Ascending aorta (tissue), 2 donors: ENCODE measurements around the gene CDS1. TPM values are rescaled to one million over a fixed set of nuclear protein-coding genes. Genes with fewer than 3 reads are reported as not detected.

Experiments
- DNase-seq, 2 donors: peaks; one replicate each; pipeline ENCODE4 v3.0.0-alpha.2; 2019; ENCODE audit warnings: low spot score in 2 of 2
- H3K27ac ChIP-seq, 2 donors: fragments of 200-600 bp; sonication (generic); one replicate each; pipeline ENCODE4 v1.5.1; 2016 to 2017; ENCODE audit warnings: mild to moderate bottlenecking in 1 of 2
- H3K27me3 ChIP-seq: fragments of 200-600 bp; sonication (generic); one replicate; pipeline ENCODE4 v1.5.1; 2017
- H3K36me3 ChIP-seq, 2 donors: fragments of 200-600 bp; sonication (generic); one replicate each; pipeline ENCODE4 v1.5.1; 2016
- H3K4me1 ChIP-seq, 2 donors: fragments of 200-600 bp; sonication (generic); one replicate each; pipeline ENCODE4 v1.5.1; 2016 to 2017; ENCODE audit warnings: mild to moderate bottlenecking in 1 of 2
- H3K4me3 ChIP-seq, 2 donors: fragments of 200-600 bp; sonication (generic); one replicate each; pipeline ENCODE4 v1.5.1; 2016 to 2017; ENCODE audit warnings: mild to moderate bottlenecking in 1 of 2
- H3K9me3 ChIP-seq, 2 donors: fragments of 200-600 bp; sonication (generic); one replicate each; pipeline ENCODE4 v1.5.1; 2016
- CTCF ChIP-seq, 3 experiments: fragments of 200-600 bp in 2 of 3; fragments of 450-650 bp in 1 of 3; sonication (generic) in 2 of 3; IDR thresholded peaks; one replicate each; pipeline ENCODE4 v1.5.1; 2016 to 2019; ENCODE audit warnings: antibody characterized with exemption in 3 of 3, mild to moderate bottlenecking in 1 of 3, moderate library complexity in 1 of 3
- intact Hi-C: fragments of 100-400 bp; cut with DNase I; formaldehyde crosslinking; loops from one replicate; pipeline ENCODE4 v1.15.1; 2023
- total RNA-seq: library from RNA; depleted of rRNA; stranded (reverse); fragments of >200 nt; gene quantifications from one replicate; pipeline ENCODE4 v1.1.0, GENCODE V29; 2016

CDS1 gene
- total RNA-seq, 1 donor from 2014 or later, result 0.11 TPM

DNA sequence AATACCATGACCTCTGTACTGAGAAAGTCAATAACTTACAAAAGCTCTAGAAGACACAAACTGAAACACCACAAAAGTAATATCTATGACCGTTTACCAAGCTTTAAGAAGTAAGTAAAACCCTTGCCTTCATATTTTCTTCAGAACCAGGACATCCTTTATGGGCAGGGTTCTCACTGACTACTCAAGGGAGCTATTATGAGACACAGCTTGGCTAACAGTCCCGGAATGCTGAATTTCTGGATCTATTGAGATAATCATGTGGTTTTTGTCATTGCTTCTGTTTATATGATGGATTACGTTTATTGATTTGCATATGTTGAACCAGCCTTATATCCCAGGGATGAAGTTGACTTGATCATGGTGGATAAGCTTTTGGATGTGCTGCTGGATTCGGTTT lies 19.9 kb upstream of the CDS1 start:
- Histone ChIP-seq H3K27me3 (no peaks in the 10 kb centered on the region), H3K27ac (no peak overlapping the region), H3K4me3 (no peak overlapping the region), H3K9me3 (no peaks in the 10 kb centered on the region), H3K36me3 (no peaks in the 10 kb centered on the region), H3K4me1 (no peaks in the 10 kb centered on the region)
- intact Hi-C loops, result no loop called here
- no peak for DNase-seq
- TF ChIP-seq CTCF (IDR thresholded peaks at IDR 0.05), result no peak

DNA sequence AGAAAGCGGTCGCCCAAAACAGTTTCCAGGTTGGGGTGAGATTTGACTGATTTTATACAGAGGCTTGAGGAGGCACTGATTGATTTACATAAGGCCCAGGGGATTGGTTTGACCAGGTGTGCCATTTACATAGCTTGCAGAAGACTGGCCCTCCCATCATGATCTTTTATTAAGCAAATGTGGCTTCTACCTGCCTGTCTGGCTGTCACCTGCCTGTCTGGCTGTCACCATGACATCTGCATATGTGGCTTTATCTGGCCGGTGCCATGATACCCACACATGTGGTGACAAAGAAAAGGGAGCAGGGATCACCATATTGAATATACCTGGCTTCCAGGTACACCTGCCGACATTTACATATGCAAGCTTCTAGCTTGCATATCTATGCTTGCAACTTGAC lies 17.0 kb upstream of the CDS1 start:
- H3K4me3 ChIP-seq, result no peak overlapping the region
- H3K9me3 ChIP-seq, result no peaks in the 10 kb centered on the region
- intact Hi-C loops, result no loop called here
- no peak overlapping the region for H3K27ac ChIP-seq
- TF ChIP-seq CTCF (IDR thresholded peaks at IDR 0.05), result no peak
- H3K4me1 ChIP-seq, result no peaks in the 10 kb centered on the region
- H3K27me3 ChIP-seq, result no peaks in the 10 kb centered on the region
- H3K36me3 ChIP-seq, result no peaks in the 10 kb centered on the region
- no peak for DNase-seq

GRCh38 chr4:84568496-84568895 lies 14.4 kb upstream of the CDS1 start:
- intact Hi-C loops, result no loop called here
- H3K4me1 ChIP-seq, result no peaks in the 10 kb centered on the region
- H3K27me3 ChIP-seq, result no peaks in the 10 kb centered on the region
- TF ChIP-seq CTCF (IDR thresholded peaks at IDR 0.05), result no peak
- H3K36me3 ChIP-seq, result no peaks in the 10 kb centered on the region
- no peak overlapping the region for H3K4me3 ChIP-seq
- no peak for DNase-seq
- no peak overlapping the region for H3K27ac ChIP-seq
- H3K9me3 ChIP-seq, result no peaks in the 10 kb centered on the region

GRCh38 chr4:84569009-84569408 lies 13.9 kb upstream of the CDS1 start:
- DNase-seq, result no peak
- intact Hi-C loops, result no loop called here
- Histone ChIP-seq H3K9me3 (no peaks in the 10 kb centered on the region), H3K27ac (no peak overlapping the region), H3K4me3 (no peak overlapping the region), H3K36me3 (no peaks in the 10 kb centered on the region), H3K4me1 (no peaks in the 10 kb centered on the region), H3K27me3 (no peaks in the 10 kb centered on the region)
- TF ChIP-seq CTCF (IDR thresholded peaks at IDR 0.05), result no peak

GRCh38 chr4:84573385-84574068 lies 9.4 kb upstream of the CDS1 start:
- DNase-seq, result no peak
- Histone ChIP-seq H3K4me3 (no peak overlapping the region), H3K27me3 (no peaks in the 10 kb centered on the region), H3K9me3 (no peaks in the 10 kb centered on the region), H3K36me3 (no peaks in the 10 kb centered on the region), H3K4me1 (no peaks in the 10 kb centered on the region), H3K27ac (no peak overlapping the region)
- no peak for TF ChIP-seq CTCF (IDR thresholded peaks at IDR 0.05)
- intact Hi-C loops, result no loop called here
